MCF 10A (cell line): ENCODE measurements around the gene SIX5. TPM values are rescaled to one million over a fixed set of nuclear protein-coding genes. Genes with fewer than 3 reads are reported as not detected.
A peak's percentile ranks its signal among the peaks of the same experiment; 100 is the strongest.

Experiments used
- BruUV-seq: library from RNA; stranded (reverse); fragments of 400-500 nt; replicated peaks from 2 replicates; lab custom pipeline; 2021; lab: Mats Ljungman, UMichigan
- CTCF ChIA-PET: fragments of 300-600 bp; sonication (Branson Sonifier 250); formaldehyde crosslinking; extraction: SDS; loops from one replicate; lab custom pipeline; 2021; ENCODE audit warnings: antibody characterized with exemption, inconsistent platforms; lab: Yijun Ruan, JAX
- POLR2A ChIA-PET: fragments of 300-600, 350-650 bp; sonication (Branson Sonifier 250); formaldehyde crosslinking; extraction: SDS; loops from one replicate; lab custom pipeline; 2020; ENCODE audit warnings: antibody characterized with exemption, inconsistent platforms; lab: Yijun Ruan, JAX
- DNase-seq: peaks from one replicate; pipeline ENCODE4 v3.0.0-alpha.2; 2018; ENCODE audit not compliant: unreplicated experiment
- H3K27ac Mint-ChIP-seq: one replicate; pipeline ENCODE4 v1.8.0; 2022; ENCODE audit warnings: mild to moderate bottlenecking, low read depth, mixed read lengths; ENCODE audit not compliant: unreplicated experiment
- H3K27me3 Mint-ChIP-seq: one replicate; pipeline ENCODE4 v1.8.0; 2022; ENCODE audit warnings: mixed read lengths; ENCODE audit not compliant: insufficient read depth, unreplicated experiment
- H3K36me3 Mint-ChIP-seq: one replicate; pipeline ENCODE4 v1.8.0; 2022; ENCODE audit warnings: mild to moderate bottlenecking, moderate library complexity, mixed read lengths; ENCODE audit not compliant: insufficient read depth, unreplicated experiment
- H3K4me1 Mint-ChIP-seq: one replicate; pipeline ENCODE4 v1.8.0; 2022; ENCODE audit warnings: mixed read lengths; ENCODE audit not compliant: insufficient read depth, unreplicated experiment
- H3K4me3 Mint-ChIP-seq: one replicate; pipeline ENCODE4 v1.8.0; 2022; ENCODE audit warnings: mild to moderate bottlenecking, moderate library complexity, mixed read lengths; ENCODE audit not compliant: unreplicated experiment
- H3K9me3 Mint-ChIP-seq: one replicate; pipeline ENCODE4 v1.8.0; 2022; ENCODE audit warnings: mixed read lengths; ENCODE audit not compliant: unreplicated experiment
- intact Hi-C: fragments of 100-400 bp; cut with micrococcal nuclease; formaldehyde crosslinking; loops from 2 replicates; pipeline ENCODE4 v1.14.1; 2022
- total RNA-seq: library from RNA; stranded (reverse); gene quantifications from 2 replicates; pipeline ENCODE4 v1.2.3, GENCODE V29; 2022
- TF ChIP-seq, protein P1 (sequence below): fragments of 200-600 bp; IDR thresholded peaks from one replicate; pipeline ENCODE4 v1.8.0; 2022; ENCODE audit warnings: antibody characterized with exemption, mild to moderate bottlenecking; ENCODE audit not compliant: unreplicated experiment

The SIX5 gene
- total RNA-seq, 1 experiment from 2014 or later, result 19.6 TPM

DNA sequence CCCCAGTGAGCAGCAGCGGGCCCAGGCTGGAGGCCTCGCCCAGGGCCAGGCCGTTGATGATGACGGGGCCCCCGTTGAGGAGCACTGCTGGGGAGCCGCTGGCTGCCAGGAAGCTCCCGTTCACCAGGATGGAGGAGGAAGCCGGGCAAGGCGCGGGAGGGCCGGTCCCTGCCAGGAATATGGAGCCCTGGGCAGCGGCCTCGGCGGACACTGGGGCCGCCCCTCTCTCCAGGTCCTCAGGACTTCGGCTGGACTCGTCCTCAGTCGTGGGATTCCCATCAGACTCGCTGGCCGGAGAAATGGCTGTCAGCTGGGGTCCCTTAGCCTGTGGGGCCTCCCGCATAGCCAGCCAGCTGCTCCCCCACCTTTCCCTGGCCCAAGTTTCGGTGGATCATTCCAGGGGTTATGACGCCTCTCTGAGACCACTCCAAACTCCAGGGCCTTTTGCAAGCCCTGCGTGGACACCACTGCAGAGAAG lies 2.1 kb downstream of the SIX5 start:
- DNase-seq, result no peak
- Mint-ChIP-seq H3K4me3 (peak overlapping the region; percentile 84), H3K27me3 (no peaks in the 10 kb centered on the region), H3K9me3 (no peaks in the 10 kb centered on the region), H3K27ac (peak overlapping the region; percentile 82), H3K36me3 (peaks cover 43% of the 10 kb centered on the region), H3K4me1 (peaks cover 7% of the 10 kb centered on the region)
- BruUV-seq, result TSS peak; percentile 14
- TF ChIP-seq, protein P1, sequence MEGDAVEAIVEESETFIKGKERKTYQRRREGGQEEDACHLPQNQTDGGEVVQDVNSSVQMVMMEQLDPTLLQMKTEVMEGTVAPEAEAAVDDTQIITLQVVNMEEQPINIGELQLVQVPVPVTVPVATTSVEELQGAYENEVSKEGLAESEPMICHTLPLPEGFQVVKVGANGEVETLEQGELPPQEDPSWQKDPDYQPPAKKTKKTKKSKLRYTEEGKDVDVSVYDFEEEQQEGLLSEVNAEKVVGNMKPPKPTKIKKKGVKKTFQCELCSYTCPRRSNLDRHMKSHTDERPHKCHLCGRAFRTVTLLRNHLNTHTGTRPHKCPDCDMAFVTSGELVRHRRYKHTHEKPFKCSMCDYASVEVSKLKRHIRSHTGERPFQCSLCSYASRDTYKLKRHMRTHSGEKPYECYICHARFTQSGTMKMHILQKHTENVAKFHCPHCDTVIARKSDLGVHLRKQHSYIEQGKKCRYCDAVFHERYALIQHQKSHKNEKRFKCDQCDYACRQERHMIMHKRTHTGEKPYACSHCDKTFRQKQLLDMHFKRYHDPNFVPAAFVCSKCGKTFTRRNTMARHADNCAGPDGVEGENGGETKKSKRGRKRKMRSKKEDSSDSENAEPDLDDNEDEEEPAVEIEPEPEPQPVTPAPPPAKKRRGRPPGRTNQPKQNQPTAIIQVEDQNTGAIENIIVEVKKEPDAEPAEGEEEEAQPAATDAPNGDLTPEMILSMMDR, result no peak
- CTCF ChIA-PET, result interaction anchor here (0.7 to 1.5 kb wide), 4 partner anchors 12 to 74 kb away, joined by 3 to 6 read pairs (median 3); partner anchors contain the start of gene QPCTL
- POLR2A ChIA-PET, result interaction anchor here (0.7 to 5.9 kb wide), 18 partner anchors 8 to 716 kb away, joined by 3 to 152 read pairs (median 6); partner anchors contain the start of genes CCDC61, DMPK, DMWD and FBXO46
- intact Hi-C loops, result loop anchor here (1.0 kb wide), 1 partner anchor 50 kb away; no protein-coding TSS in a partner anchor

DNA sequence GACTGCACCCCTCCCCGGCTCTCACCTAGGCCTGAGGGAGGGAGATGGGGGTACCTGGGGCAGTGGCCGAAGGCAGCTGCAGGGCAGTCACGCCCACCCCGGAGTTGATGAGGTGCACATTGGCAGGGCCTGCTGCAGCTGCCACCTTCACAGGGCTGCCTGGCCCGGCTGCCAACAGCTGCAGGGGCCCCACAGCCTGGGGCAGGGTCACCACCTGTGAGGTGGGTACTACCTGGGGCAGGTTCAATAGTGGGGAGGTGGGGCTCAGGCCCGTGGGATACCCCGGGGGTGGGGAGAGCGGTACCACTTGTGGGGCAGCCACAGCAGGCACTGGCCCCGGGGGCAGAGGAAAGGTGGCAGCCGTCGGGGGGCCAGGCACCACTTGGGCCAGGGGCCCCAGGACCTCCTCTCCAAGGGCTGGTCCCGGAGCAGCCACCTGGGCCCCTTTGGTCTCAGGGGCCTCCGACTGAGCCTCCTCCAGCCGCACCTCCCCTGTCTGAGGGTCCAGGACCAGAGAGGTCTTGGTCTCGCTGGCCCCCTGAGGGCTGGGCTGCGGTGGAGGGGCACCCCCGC lies 2.7 kb downstream of the SIX5 start:
- no peaks in the 10 kb centered on the region for H3K9me3 Mint-ChIP-seq
- BruUV-seq, result no TSS peak

GRCh38 chr19:45765702-45766295 lies 3.3 kb downstream of the SIX5 start:
- POLR2A ChIA-PET, result interaction anchor here (5.2 to 5.9 kb wide), 2 partner anchors 7 to 50 kb away, joined by 38 to 152 read pairs; no protein-coding TSS in a partner anchor
- BruUV-seq, result no TSS peak
- H3K27ac Mint-ChIP-seq, result no peak overlapping the region

More for the DNA sequence above, 2.7 kb downstream of the SIX5 start:
- POLR2A ChIA-PET, result interaction anchor here (1.5 to 5.9 kb wide), 9 partner anchors 7 to 74 kb away, joined by 4 to 152 read pairs (median 38); partner anchors contain the start of genes DMWD, FBXO46, QPCTL and SNRPD2
- Mint-ChIP-seq H3K4me1 (peaks cover 7% of the 10 kb centered on the region), H3K27ac (no peak overlapping the region), H3K36me3 (peaks cover 40% of the 10 kb centered on the region), H3K27me3 (no peaks in the 10 kb centered on the region), H3K4me3 (peak overlapping the region; percentile 84)
- no peak for DNase-seq
- TF ChIP-seq, protein P1, result no peak
- intact Hi-C loops, result no loop called here
- CTCF ChIA-PET, result interaction anchor here (0.7 to 1.1 kb wide), 3 partner anchors 11 to 74 kb away, joined by 3 read pairs; partner anchors contain the start of gene QPCTL

More at GRCh38 chr19:45765702-45766295, 3.3 kb downstream of the SIX5 start:
- Mint-ChIP-seq H3K4me3 (peak overlapping the region; percentile 38), H3K36me3 (peaks cover 35% of the 10 kb centered on the region), H3K9me3 (no peaks in the 10 kb centered on the region), H3K27me3 (no peaks in the 10 kb centered on the region), H3K4me1 (peaks cover 2% of the 10 kb centered on the region)
- CTCF ChIA-PET, result interaction anchor here (0.7 kb wide), 1 partner anchor 73 kb away, joined by 3 read pairs; no protein-coding TSS in a partner anchor
- intact Hi-C loops, result no loop called here
- DNase-seq, result no peak
- TF ChIP-seq, protein P1, result no peak
